BJ (cell line): ENCODE data around the gene PACSIN1. TPM values are rescaled to one million over a fixed set of nuclear protein-coding genes. Genes with fewer than 3 reads are reported as not detected.

Experiments used
- CTCF ChIA-PET: fragments of 350-600 bp; formaldehyde crosslinking; extraction: SDS; loops from one replicate; lab custom pipeline; 2021; ENCODE audit warnings: antibody characterized with exemption, inconsistent platforms; lab: Yijun Ruan, JAX
- POLR2A ChIA-PET: fragments of 300-600 bp; sonication (Branson Sonifier 250); formaldehyde crosslinking; extraction: SDS; loops from one replicate; lab custom pipeline; 2021; ENCODE audit warnings: antibody characterized with exemption; lab: Charles Lee
- DNase-seq: peaks from one replicate; pipeline ENCODE4 v3.0.0-alpha.2; 2011; ENCODE audit warnings: low read depth
- H3K27me3 ChIP-seq: 2 replicates; pipeline ENCODE4 v1.6.0; 2011; ENCODE audit warnings: low read length; ENCODE audit not compliant: control insufficient read depth, insufficient read depth
- H3K36me3 ChIP-seq: 2 replicates; pipeline ENCODE4 v1.5.1; 2011; ENCODE audit warnings: low read length; ENCODE audit not compliant: control insufficient read depth, insufficient read depth
- H3K4me3 ChIP-seq: 2 replicates; pipeline ENCODE4 v1.5.1; 2011; ENCODE audit warnings: low read depth, mild to moderate bottlenecking, control low read depth, low read length
- polyA minus RNA-seq: library from RNA; depleted of rRNA, polyadenylated mRNA; stranded (reverse); fragments of >200 nt; gene quantifications from 2 replicates; pipeline ENCODE4 v1.2.3, GENCODE V29; 2011; rRNA and poly(A)+ RNA removed
- polyA plus RNA-seq: library from polyadenylated mRNA; depleted of rRNA; stranded (reverse); fragments of >200 nt; gene quantifications from 2 replicates; pipeline ENCODE4 v1.2.3, GENCODE V29; 2011; rRNA removed
- TF ChIP-seq, protein P1 (sequence below): IDR thresholded peaks from 2 replicates; pipeline ENCODE4 v1.5.1; 2011; ENCODE audit warnings: low read depth, mild to moderate bottlenecking, control low read depth, inconsistent platforms, low read length, moderate library complexity; ENCODE audit not compliant: insufficient read depth

Gene PACSIN1, protein sequence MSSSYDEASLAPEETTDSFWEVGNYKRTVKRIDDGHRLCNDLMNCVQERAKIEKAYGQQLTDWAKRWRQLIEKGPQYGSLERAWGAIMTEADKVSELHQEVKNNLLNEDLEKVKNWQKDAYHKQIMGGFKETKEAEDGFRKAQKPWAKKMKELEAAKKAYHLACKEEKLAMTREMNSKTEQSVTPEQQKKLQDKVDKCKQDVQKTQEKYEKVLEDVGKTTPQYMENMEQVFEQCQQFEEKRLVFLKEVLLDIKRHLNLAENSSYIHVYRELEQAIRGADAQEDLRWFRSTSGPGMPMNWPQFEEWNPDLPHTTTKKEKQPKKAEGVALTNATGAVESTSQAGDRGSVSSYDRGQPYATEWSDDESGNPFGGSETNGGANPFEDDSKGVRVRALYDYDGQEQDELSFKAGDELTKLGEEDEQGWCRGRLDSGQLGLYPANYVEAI
- polyA plus RNA-seq: 0.02 and 0.04 TPM in 2 replicates
- polyA minus RNA-seq: 0.05 TPM in 1 of 2 replicates, not detected in the other

DNA sequence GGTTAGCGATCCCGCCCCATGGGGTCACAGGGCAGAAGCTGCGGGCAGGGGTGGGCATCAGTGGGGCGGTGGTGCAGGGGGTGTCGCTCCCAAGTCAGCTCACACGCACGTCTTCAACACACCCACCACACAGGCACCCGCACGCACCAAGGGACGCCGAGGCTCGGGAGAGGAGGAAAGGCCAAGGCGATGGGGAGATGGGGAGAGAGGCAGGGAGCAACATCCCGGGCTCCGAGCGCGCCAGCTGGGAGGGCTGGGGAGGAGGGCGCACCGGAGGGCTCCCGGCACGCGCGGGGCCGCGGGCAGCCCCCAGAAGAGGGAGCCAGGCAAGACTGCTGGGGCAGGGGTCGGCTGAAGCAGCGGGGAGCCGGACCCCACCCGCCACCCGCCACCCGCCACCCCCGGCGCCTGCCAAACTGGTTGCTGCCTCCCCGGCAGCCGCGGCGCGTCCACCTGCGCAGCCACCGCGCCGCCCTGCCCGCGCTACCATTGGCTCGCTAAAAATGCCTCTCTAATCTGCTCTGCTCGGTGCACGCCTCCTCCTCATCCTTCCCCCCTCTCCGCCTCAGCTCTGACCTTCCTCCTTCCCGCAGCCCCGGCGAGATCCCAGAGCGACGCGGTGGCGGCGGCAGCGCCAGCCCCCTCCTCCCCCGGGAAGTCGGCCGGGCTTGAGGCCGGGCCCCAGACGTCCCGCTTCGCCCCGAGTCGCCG, at the start of gene PACSIN1:
PACSIN1 (plus strand) TSS at position 546 of the 711 bp plus-strand sequence. CDS start 60,230 bp downstream, outside the sequence.
- ChIA-PET CTCF (interaction anchor here (0.6 kb wide), 2 partner anchors 19 to 23 kb away, joined by 3 read pairs; no protein-coding TSS in a partner anchor), POLR2A (no interaction called here)

DNA sequence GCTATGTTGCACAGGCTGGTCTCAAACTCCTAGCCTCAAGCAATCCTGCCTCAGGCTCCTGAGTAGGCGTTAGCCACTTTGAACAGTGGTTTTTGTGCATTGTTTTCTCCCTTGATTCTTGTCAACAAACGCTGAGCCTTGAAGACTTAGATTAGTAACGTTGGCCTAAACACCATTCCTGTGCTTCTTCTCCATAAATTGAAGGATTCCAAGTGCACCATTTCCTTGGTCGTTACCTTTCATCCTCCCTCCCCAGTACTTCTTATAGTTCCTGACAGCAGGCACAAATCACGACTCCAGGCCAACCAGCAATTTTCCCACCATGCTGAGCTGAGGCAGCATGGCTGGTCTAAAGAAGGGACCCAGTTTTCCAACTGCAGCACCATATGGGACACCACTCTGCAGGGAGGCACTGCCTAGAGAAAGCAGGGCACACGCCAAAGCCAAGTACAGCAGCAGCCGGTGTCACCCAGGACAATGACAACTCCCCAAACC, 49.0 kb upstream of the PACSIN1 start:
- ChIA-PET CTCF (interaction anchor here (1.1 to 5.5 kb wide), 5 partner anchors 8 to 220 kb away, joined by 3 to 36 read pairs (median 4); partner anchors contain the start of genes RPS10 and SMIM29), POLR2A (no interaction called here)
- no peaks in the 10 kb centered on the region for H3K27me3 ChIP-seq
- DNase-seq: no peak
- TF ChIP-seq, protein P1, sequence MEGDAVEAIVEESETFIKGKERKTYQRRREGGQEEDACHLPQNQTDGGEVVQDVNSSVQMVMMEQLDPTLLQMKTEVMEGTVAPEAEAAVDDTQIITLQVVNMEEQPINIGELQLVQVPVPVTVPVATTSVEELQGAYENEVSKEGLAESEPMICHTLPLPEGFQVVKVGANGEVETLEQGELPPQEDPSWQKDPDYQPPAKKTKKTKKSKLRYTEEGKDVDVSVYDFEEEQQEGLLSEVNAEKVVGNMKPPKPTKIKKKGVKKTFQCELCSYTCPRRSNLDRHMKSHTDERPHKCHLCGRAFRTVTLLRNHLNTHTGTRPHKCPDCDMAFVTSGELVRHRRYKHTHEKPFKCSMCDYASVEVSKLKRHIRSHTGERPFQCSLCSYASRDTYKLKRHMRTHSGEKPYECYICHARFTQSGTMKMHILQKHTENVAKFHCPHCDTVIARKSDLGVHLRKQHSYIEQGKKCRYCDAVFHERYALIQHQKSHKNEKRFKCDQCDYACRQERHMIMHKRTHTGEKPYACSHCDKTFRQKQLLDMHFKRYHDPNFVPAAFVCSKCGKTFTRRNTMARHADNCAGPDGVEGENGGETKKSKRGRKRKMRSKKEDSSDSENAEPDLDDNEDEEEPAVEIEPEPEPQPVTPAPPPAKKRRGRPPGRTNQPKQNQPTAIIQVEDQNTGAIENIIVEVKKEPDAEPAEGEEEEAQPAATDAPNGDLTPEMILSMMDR: no peak
- H3K36me3 ChIP-seq: peaks cover 16% of the 10 kb centered on the region
- H3K4me3 ChIP-seq: no peak overlapping the region

More for the DNA sequence above, at the start of gene PACSIN1:
- peak within 1 kb of the TSS; percentile 26 for H3K4me3 ChIP-seq
- TF ChIP-seq, protein P1: no peak
- H3K27me3 ChIP-seq: peaks cover 4% of the 10 kb centered on the region
- no peak for DNase-seq
- no peaks in the 10 kb centered on the region for H3K36me3 ChIP-seq

- no peak overlapping the region for H3K4me3 ChIP-seq
- POLR2A ChIA-PET: no interaction called here
- H3K36me3 ChIP-seq: peaks cover 22% of the 10 kb centered on the region
- TF ChIP-seq, protein P1: no peak
- H3K27me3 ChIP-seq: no peaks in the 10 kb centered on the region
- CTCF ChIA-PET: interaction anchor here (5.5 kb wide), 1 partner anchor 222 kb away, joined by 36 read pairs; no protein-coding TSS in a partner anchor
- DNase-seq: no peak
These were observed 47.5 kb upstream of the PACSIN1 start for GRCh38 chr6:34418367-34418766.

DNA sequence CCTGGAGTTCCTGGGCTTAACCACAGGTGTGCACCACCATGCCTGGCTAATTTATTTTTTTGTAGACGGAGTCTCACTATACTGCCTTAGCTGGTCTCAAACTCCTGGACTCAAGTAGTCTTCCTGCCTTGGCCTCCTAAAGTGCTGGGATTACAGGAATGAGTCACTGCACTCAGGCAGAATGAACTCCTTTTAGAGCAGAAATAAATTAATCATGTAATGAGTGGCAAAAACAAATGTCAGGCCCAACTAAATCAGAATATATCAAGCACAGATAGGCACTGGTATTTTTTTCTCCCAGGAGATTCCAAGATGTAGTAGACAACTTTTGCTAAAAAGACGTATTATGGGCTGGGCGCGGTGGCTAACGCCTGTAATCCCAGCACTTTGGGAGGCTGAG, 42.6 kb upstream of the PACSIN1 start:
- DNase-seq: no peak
- CTCF ChIA-PET: interaction anchor here (1.2 kb wide), 1 partner anchor 28 kb away, joined by 3 read pairs; no protein-coding TSS in a partner anchor
- TF ChIP-seq, protein P1: no peak
- POLR2A ChIA-PET: no interaction called here
- peaks cover 23% of the 10 kb centered on the region for H3K36me3 ChIP-seq
- no peaks in the 10 kb centered on the region for H3K27me3 ChIP-seq
- H3K4me3 ChIP-seq: no peak overlapping the region
